ENCODE measurements around the gene ZNF565. TPM values are rescaled to one million over a fixed set of nuclear protein-coding genes. Genes with fewer than 3 reads are reported as not detected.
A peak's percentile ranks its signal among the peaks of the same experiment; 100 is the strongest.
"Not testable (repeated sequence)": the region's sequence is repeated elsewhere in the genome, so short reads cannot be mapped to it uniquely, and the experiment has no call there.

The ZNF565 gene
- total RNA-seq, 1 experiment from 2014 or later = 2.6 TPM

DNA sequence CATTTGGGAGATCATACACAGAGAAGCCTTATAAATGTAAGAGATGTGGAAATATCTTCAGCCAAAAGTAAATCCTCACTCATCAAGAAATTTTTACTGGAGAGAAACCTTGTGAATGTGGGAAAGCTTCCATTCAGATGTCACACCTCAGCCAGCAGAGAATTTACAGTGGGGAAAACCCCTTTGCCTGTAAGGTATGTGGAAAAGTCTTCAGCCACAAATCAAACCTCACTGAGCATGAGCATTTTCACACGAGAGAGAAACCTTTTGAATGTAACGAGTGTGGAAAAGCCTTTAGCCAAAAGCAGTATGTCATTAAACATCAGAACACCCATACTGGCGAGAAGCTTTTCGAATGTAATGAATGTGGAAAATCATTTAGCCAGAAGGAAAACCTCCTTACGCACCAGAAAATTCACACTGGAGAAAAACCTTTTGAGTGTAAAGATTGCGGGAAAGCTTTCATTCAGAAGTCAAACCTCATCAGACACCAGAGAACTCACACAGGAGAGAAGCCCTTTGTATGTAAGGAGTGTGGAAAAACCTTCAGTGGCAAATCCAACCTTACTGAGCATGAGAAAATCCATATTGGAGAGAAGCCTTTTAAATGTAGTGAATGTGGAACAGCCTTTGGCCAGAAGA is 22.0 kb upstream of the ZNF565 start:
- Histone ChIP-seq H3K4me3 (ENCODE audit: insufficient read depth, low read depth, low read length) (no peak overlapping the region), H3K36me3 (replicated peaks; ENCODE audit: control insufficient read depth, insufficient read depth, low read length) (peaks cover 22% of the 10 kb centered on the region), H3K27me3 (ENCODE audit: control insufficient read depth, insufficient read depth, low read length) (no peaks in the 10 kb centered on the region)
- DNase-seq = no peak

DNA sequence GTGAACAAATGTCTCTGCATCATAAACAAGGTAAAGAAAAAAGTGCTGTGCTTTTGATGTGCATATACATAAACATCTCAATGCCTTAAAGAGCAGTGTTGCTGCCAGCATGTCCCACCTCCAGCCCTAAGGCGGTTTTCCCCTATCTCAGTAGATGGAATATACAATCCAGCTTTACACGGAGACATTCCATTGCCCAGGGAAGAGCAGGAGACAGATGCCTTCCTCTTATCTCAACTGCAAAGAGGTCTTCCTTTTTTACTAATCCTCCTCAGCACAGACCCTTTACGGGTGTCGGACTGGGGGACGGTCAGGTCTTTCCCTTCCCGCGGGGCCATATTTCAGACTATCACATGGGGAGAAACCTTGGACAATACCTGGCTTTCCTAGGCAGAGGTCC is 19.2 kb upstream of the ZNF565 start:
- not testable (repeated sequence) for H3K27me3 ChIP-seq (ENCODE audit: control insufficient read depth, insufficient read depth, low read length); H3K4me3 ChIP-seq (ENCODE audit: insufficient read depth, low read depth, low read length); DNase-seq
- peaks cover 37% of the 10 kb centered on the region for H3K36me3 ChIP-seq (replicated peaks; ENCODE audit: control insufficient read depth, insufficient read depth, low read length)

- Histone ChIP-seq H3K36me3 (replicated peaks; ENCODE audit: control insufficient read depth, insufficient read depth, low read length) (peaks cover 21% of the 10 kb centered on the region), H3K27me3 (ENCODE audit: control insufficient read depth, insufficient read depth, low read length) (no peaks in the 10 kb centered on the region), H3K4me3 (ENCODE audit: insufficient read depth, low read depth, low read length) (no peak overlapping the region)
- DNase-seq = no peak
Measured at GRCh38 chr19:36225219-36225892, 10.9 kb upstream of the ZNF565 start.

- H3K36me3 ChIP-seq (replicated peaks; ENCODE audit: control insufficient read depth, insufficient read depth, low read length) = peaks cover 7% of the 10 kb centered on the region
- no peaks in the 10 kb centered on the region for H3K27me3 ChIP-seq (ENCODE audit: control insufficient read depth, insufficient read depth, low read length)
- H3K4me3 ChIP-seq (ENCODE audit: insufficient read depth, low read depth, low read length) = no peak overlapping the region
- DNase-seq = no peak
Measured at GRCh38 chr19:36222503-36222902, 8.0 kb upstream of the ZNF565 start.

- peaks cover 7% of the 10 kb centered on the region for H3K36me3 ChIP-seq (replicated peaks; ENCODE audit: control insufficient read depth, insufficient read depth, low read length)
- no peak for DNase-seq
- no peak overlapping the region for H3K4me3 ChIP-seq (ENCODE audit: insufficient read depth, low read depth, low read length)
- H3K27me3 ChIP-seq (ENCODE audit: control insufficient read depth, insufficient read depth, low read length) = no peaks in the 10 kb centered on the region
Measured at GRCh38 chr19:36221474-36221873, 7.0 kb upstream of the ZNF565 start.

DNA sequence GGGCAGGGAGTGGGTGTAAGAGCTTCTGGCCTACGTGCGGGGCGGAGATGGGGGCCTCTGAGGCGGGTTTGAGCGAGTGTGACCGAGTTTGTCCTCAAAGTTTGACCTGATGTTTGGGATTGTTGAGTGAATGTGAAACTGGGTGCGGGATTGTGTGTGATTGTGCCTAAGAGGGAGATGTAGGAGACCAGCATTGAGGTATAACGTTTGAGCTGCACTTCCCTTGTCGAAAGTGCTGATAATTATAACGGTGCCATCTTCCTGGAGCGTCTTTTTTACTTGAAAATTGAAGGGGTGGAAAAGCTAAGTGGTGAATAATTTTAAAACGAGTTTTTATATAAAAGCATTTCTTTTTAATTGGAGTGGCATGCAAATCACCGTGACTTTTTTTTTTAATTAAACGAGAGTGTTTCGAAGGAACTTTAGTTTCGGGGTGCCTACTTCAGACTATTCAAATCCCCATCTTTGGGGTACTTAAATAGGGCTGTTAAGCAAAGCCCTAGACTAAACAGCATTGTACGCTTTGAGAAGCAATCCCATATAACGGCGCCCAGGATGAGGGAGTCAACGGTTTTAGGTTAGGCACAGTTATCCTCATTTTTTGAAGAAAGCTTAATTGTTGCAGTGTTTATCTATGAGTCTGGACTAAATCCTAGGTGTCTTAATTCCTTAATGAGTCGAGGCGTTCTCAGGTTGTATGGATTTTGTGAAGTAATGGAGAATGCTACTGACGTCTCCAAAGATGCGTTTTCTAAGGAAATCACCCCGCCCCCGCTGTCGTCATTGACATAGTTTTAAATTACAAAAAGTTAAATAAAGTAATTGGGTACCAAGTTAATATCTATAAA is 1.0 kb upstream of the ZNF565 start:
- H3K27me3 ChIP-seq (ENCODE audit: control insufficient read depth, insufficient read depth, low read length) = no peaks in the 10 kb centered on the region
- peak; percentile 40 for DNase-seq
- H3K36me3 ChIP-seq (replicated peaks; ENCODE audit: control insufficient read depth, insufficient read depth, low read length) = peaks cover 1% of the 10 kb centered on the region
- peak overlapping the region; percentile 95 for H3K4me3 ChIP-seq (ENCODE audit: insufficient read depth, low read depth, low read length)

GRCh38 chr19:36212895-36213294 is 1.6 kb downstream of the ZNF565 start:
- no peak for DNase-seq
- Histone ChIP-seq H3K4me3 (ENCODE audit: insufficient read depth, low read depth, low read length) (no peak overlapping the region), H3K27me3 (ENCODE audit: control insufficient read depth, insufficient read depth, low read length) (no peaks in the 10 kb centered on the region), H3K36me3 (replicated peaks; ENCODE audit: control insufficient read depth, insufficient read depth, low read length) (no peaks in the 10 kb centered on the region)

GRCh38 chr19:36210497-36210896 is 4.0 kb downstream of the ZNF565 start:
- no peak for DNase-seq
- H3K4me3 ChIP-seq (ENCODE audit: insufficient read depth, low read depth, low read length) = no peak overlapping the region
- H3K27me3 ChIP-seq (ENCODE audit: control insufficient read depth, insufficient read depth, low read length) = no peaks in the 10 kb centered on the region
- no peaks in the 10 kb centered on the region for H3K36me3 ChIP-seq (replicated peaks; ENCODE audit: control insufficient read depth, insufficient read depth, low read length)

DNA sequence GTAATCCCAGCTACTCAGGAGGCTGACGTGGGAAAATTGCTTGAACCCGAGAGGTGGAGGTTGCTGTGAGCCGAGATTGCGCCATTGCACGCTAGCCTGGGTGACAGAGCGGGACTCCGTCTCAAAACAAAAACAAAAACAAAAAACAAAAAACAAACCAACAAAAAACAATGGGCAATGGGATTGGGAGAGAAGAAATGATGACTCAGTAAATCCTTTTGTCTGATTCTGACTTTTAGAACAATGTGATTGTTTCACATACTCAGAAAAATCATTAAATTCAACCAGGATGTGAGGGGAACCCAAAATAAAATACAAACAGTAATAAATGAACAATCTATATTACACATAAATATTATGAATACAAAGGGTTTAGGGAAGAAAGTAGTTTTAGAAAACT is 5.1 kb downstream of the ZNF565 start:
- Histone ChIP-seq H3K4me3 (ENCODE audit: insufficient read depth, low read depth, low read length) (no peak overlapping the region), H3K27me3 (ENCODE audit: control insufficient read depth, insufficient read depth, low read length) (no peaks in the 10 kb centered on the region), H3K36me3 (replicated peaks; ENCODE audit: control insufficient read depth, insufficient read depth, low read length) (no peaks in the 10 kb centered on the region)
- no peak for DNase-seq

DNA sequence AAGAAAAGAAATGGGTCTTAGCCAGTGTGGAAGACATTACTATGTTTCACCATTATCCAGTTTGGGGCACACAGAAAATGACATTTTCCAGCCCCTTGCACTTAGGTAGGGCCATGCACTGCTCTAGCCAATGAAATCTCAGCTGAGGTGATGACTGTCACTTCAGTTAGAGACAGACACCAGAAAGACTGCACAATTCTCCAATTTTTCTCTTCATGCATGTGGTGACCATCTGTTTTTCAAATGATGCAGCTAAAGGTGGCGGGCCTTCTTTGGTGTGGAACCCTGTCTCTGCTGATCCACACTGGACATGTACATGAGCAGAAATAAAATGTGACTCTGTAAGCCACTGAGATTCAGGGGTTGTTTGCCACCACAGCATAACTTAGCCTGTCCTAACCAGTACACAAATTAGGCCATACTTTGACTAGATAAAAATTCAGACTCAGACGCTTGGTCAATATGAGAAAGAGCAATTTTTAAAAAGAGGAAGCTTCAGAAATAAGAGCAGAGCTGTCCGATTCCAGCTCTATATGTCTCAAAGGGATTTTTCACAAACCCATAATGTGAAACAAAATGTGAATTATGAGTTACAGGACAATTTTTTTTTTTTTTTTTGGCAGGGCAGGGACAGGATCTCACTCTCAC is 6.7 kb downstream of the ZNF565 start:
- Histone ChIP-seq H3K4me3 (ENCODE audit: insufficient read depth, low read depth, low read length) (no peak overlapping the region), H3K27me3 (ENCODE audit: control insufficient read depth, insufficient read depth, low read length) (no peaks in the 10 kb centered on the region), H3K36me3 (replicated peaks; ENCODE audit: control insufficient read depth, insufficient read depth, low read length) (no peaks in the 10 kb centered on the region)
- DNase-seq = no peak

GRCh38 chr19:36203293-36203692 is 11.2 kb downstream of the ZNF565 start:
- H3K4me3 ChIP-seq (ENCODE audit: insufficient read depth, low read depth, low read length) = no peak overlapping the region
- DNase-seq = no peak
- H3K36me3 ChIP-seq (replicated peaks; ENCODE audit: control insufficient read depth, insufficient read depth, low read length) = no peaks in the 10 kb centered on the region
- H3K27me3 ChIP-seq (ENCODE audit: control insufficient read depth, insufficient read depth, low read length) = no peaks in the 10 kb centered on the region

GRCh38 chr19:36201684-36202083 is 12.8 kb downstream of the ZNF565 start:
- H3K4me3 ChIP-seq (ENCODE audit: insufficient read depth, low read depth, low read length) = no peak overlapping the region
- no peak for DNase-seq
- H3K27me3 ChIP-seq (ENCODE audit: control insufficient read depth, insufficient read depth, low read length) = no peaks in the 10 kb centered on the region
- H3K36me3 ChIP-seq (replicated peaks; ENCODE audit: control insufficient read depth, insufficient read depth, low read length) = no peaks in the 10 kb centered on the region

DNA sequence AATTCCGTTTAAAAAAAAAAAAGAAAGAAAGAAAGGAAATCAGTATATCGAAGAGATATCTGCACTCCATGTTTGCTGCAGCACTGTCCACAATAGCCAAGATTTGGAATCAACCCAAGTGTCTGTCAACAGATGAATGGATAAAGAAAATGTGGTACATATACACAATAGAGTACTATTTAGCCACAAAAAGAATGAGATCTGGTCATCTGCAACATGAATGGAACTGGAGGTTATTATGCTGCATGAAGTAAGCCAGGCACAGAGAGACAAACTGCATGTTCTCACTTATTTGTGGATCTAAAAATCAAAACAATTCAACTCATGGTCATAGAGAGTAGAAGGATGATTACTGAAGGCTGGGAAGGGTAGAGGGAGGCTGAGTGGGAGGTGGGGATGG is 16.3 kb downstream of the ZNF565 start:
- Histone ChIP-seq H3K27me3 (ENCODE audit: control insufficient read depth, insufficient read depth, low read length) (no peaks in the 10 kb centered on the region), H3K4me3 (ENCODE audit: insufficient read depth, low read depth, low read length) (no peak overlapping the region)

DNA sequence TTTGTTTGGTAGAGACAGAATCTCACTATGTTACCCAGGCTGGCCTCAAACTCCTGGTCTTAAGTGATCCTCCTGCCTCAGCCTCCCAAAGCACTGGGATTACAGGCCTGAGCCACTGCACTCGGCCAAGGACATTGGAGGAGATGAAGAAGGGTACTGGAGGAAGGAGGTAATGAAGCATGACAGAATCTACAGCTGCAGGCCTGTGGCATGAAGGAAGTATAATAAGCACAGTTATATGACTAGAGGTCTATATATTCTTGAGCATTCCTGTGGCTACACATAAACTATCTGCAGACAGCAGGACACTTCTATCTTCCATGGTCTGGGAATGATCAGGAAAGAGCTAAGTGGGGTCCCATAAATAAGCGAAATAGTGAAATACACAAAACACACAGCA is 18.2 kb downstream of the ZNF565 start:
- Histone ChIP-seq H3K4me3 (ENCODE audit: insufficient read depth, low read depth, low read length) (no peak overlapping the region), H3K36me3 (replicated peaks; ENCODE audit: control insufficient read depth, insufficient read depth, low read length) (no peaks in the 10 kb centered on the region; the same call in 1 of the 2 replicates), H3K27me3 (ENCODE audit: control insufficient read depth, insufficient read depth, low read length) (no peaks in the 10 kb centered on the region)
- no peak for DNase-seq

More for the DNA sequence above, 16.3 kb downstream of the ZNF565 start:
- H3K36me3 ChIP-seq (replicated peaks; ENCODE audit: control insufficient read depth, insufficient read depth, low read length) = no peaks in the 10 kb centered on the region; the same call in 1 of the 2 replicates
- DNase-seq = no peak

Data from H7 (cell line).